Measurements from ENCODE around the gene STOML1. TPM values are rescaled to one million over a fixed set of nuclear protein-coding genes. Genes with fewer than 3 reads are reported as not detected.

Gene STOML1
- total RNA-seq, 1 experiment from 2014 or later, result 2.5 TPM

DNA sequence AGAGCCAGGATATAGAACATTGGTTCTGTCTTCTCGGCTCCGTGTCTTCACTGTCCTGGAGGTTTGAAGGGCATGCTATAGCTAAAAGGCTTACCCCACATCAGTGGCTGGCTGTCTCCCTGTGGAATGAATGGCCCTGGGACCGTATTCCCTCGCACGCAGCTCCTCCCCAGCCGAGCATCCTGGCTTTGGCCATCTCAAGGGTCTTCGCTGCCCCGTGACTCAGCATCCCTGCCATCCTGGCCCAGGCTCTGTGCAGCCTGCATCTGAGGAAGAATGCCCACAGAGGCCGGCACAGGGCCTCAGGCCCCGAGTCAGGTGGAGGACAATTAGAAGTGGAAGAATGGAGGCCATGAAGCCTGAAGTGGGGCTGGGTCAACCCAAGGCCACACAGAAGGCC lies 54.8 kb downstream of the STOML1 start:
- Histone ChIP-seq H3K4me1 (ENCODE audit: insufficient read depth, low read length) (no peaks in the 10 kb centered on the region), H3K56ac (ENCODE audit: insufficient read length, low read depth, low read length) (no peak overlapping the region), H3K9me3 (ENCODE audit: control insufficient read depth, low read depth, low read length) (no peaks in the 10 kb centered on the region), H3K79me2 (ENCODE audit: insufficient read depth, low read length) (no peaks in the 10 kb centered on the region), H2AFZ (ENCODE audit: low read length) (no peak overlapping the region), H4K91ac (ENCODE audit: insufficient read length, low read depth, low read length) (no peak overlapping the region), H3K14ac (ENCODE audit: insufficient read depth, low read length) (no peak overlapping the region), H2BK12ac (ENCODE audit: insufficient read length, low read depth, low read length) (no peak overlapping the region), H3K27ac (ENCODE audit: insufficient read length, low read depth, low read length) (no peak overlapping the region), H2BK15ac (ENCODE audit: low read depth, low read length) (no peak overlapping the region), H2AK5ac (ENCODE audit: insufficient read length, low read length) (no peak overlapping the region), H2BK5ac (ENCODE audit: insufficient read length, low read length) (no peak overlapping the region), H3K79me1 (ENCODE audit: insufficient read depth, low read depth, low read length, poor library complexity, severe bottlenecking) (no peaks in the 10 kb centered on the region), H2BK20ac (ENCODE audit: low read depth, low read length, poor library complexity, severe bottlenecking) (no peak overlapping the region), H2BK120ac (ENCODE audit: low read depth, low read length, poor library complexity, severe bottlenecking) (no peak overlapping the region), H3K4ac (ENCODE audit: low read depth, low read length) (no peak overlapping the region), H4K8ac (replicated peaks; ENCODE audit: insufficient read length, low read depth, low read length) (no peak overlapping the region), H3K4me2 (ENCODE audit: insufficient read depth, insufficient read length, low read length) (no peak overlapping the region), H3K27me3 (ENCODE audit: insufficient read depth, low read length) (no peaks in the 10 kb centered on the region), H3K18ac (ENCODE audit: insufficient read length, low read depth, low read length) (no peak overlapping the region), H4K20me1 (ENCODE audit: control insufficient read depth, insufficient read depth, insufficient read length) (no peaks in the 10 kb centered on the region), H3K23ac (ENCODE audit: insufficient read length, low read depth, low read length) (no peak overlapping the region), H3K23me2 (ENCODE audit: insufficient read length, low read depth, low read length, poor library complexity, severe bottlenecking) (no peaks in the 10 kb centered on the region), H4K5ac (ENCODE audit: insufficient read length, low read depth, low read length) (no peak overlapping the region), H3K9ac (ENCODE audit: extremely low read depth, insufficient read length, low read length) (no peak overlapping the region), H3T11ph (ENCODE audit: low read length) (no peak overlapping the region)
- WGBS (ENCODE audit: extremely low coverage, insufficient read length, low lambda C conversion rate), result no CpG with 5 or more reads among the region's 10 CpGs
- no peak overlapping the region for H3K27ac Mint-ChIP-seq
- peaks cover 18 to 23% of the 10 kb centered on the region in 2 experiments for H3K4me1 Mint-ChIP-seq
- peaks cover 3% of the 10 kb centered on the region for H3K27me3 Mint-ChIP-seq (ENCODE audit: low read depth)
- DNase-seq, result no peak
- TF ChIP-seq CTCF (conservative IDR thresholded peaks at IDR 0.05), result no peak
- no peaks in the 10 kb centered on the region for H3K9me3 Mint-ChIP-seq
- H3K36me3 Mint-ChIP-seq (ENCODE audit: insufficient read depth in 1 of 3, low read depth in 3 of 3), result no peaks in the 10 kb centered on the region
- H3K4me3 Mint-ChIP-seq, result no peak overlapping the region

All from H9 (cell line).